PC-9 (cell line): ENCODE data around the gene TRAF3IP1.

Experiments used
- CTCF ChIP-seq: fragments of 200-600 bp; sonication (generic); conservative IDR thresholded peaks from 2 replicates; pipeline ENCODE4 v1.6.1; 2017; ENCODE audit warnings: mixed run types, antibody characterized with exemption, mild to moderate bottlenecking, moderate library complexity
- EZH2 ChIP-seq: fragments of 200-600 bp; sonication (generic); IDR thresholded peaks from 2 replicates; pipeline ENCODE4 v1.8.0; 2017; ENCODE audit warnings: antibody characterized with exemption, low read depth

- peak; percentile 37; the same call in 1 of the 2 replicates for TF ChIP-seq CTCF
- TF ChIP-seq EZH2: no peak
Observed at GRCh38 chr2:238288650-238289573, 31.4 kb upstream of the TRAF3IP1 start.
